Right atrium auricular region (tissue), 2 donors: ENCODE data around the gene EPHA4. TPM values are rescaled to one million over a fixed set of nuclear protein-coding genes. Genes with fewer than 3 reads are reported as not detected.

ENCODE experiments used
- DNase-seq: peaks from one replicate; pipeline ENCODE4 v3.0.0-alpha.2; 2019; ENCODE audit warnings: low spot score
- H3K27ac ChIP-seq, 2 donors: fragments of 200-600 bp; sonication (generic); 1 replicate in 1 of 2; 2 replicates in 1 of 2; pipeline ENCODE4 v1.5.1; 2016 to 2019
- H3K27me3 ChIP-seq, 2 donors: fragments of 200-600 bp; sonication (generic); one replicate each; pipeline versions ENCODE4 v1.5.1 to v1.6.0; 2017 to 2019
- H3K36me3 ChIP-seq: fragments of 200-600 bp; sonication (generic); one replicate; pipeline ENCODE4 v1.5.1; 2016
- H3K4me1 ChIP-seq, 2 donors: fragments of 200-600 bp; sonication (generic); one replicate each; pipeline versions ENCODE4 v1.5.1 to v1.6.0; 2017 to 2019
- H3K4me3 ChIP-seq, 2 donors: fragments of 200-600 bp; sonication (generic); 1 replicate in 1 of 2; 2 replicates in 1 of 2; pipeline ENCODE4 v1.5.1; 2017 to 2019; ENCODE audit warnings: mild to moderate bottlenecking in 1 of 2, moderate library complexity in 1 of 2
- H3K9me3 ChIP-seq, 2 donors: fragments of 200-600 bp; sonication (generic); one replicate each; pipeline ENCODE4 v1.5.1; 2019
- CTCF ChIP-seq, 2 donors: fragments of 200-600 bp; sonication (generic); IDR thresholded peaks; one replicate each; pipeline ENCODE4 v1.5.1; 2019; ENCODE audit warnings: antibody characterized with exemption in 2 of 2
- total RNA-seq, 2 donors: library from RNA; depleted of rRNA; stranded (reverse); fragments of >200 nt; gene quantifications; one replicate each; pipeline ENCODE4 v1.1.0, GENCODE V29; 2016

The EPHA4 gene
- total RNA-seq, 2 donors from 2014 or later: 74.2 to 107 TPM

GRCh38 chr2:221529177-221529942, 42.7 kb downstream of the EPHA4 start:
- TF ChIP-seq CTCF (IDR thresholded peaks at IDR 0.05): no peak
- Histone ChIP-seq H3K9me3 (no peaks in the 10 kb centered on the region), H3K4me3 (no peak overlapping the region), H3K4me1 (peaks cover 0 to 80% of the 10 kb centered on the region in 2 donors), H3K27me3 (no peaks in the 10 kb centered on the region), H3K36me3 (no peaks in the 10 kb centered on the region), H3K27ac (peak overlapping the region; percentile 12 to 64)
- no peak for DNase-seq

- no peaks in the 10 kb centered on the region for H3K36me3 ChIP-seq
- H3K4me3 ChIP-seq: no peak overlapping the region
- no peak for DNase-seq
- H3K4me1 ChIP-seq: peaks cover 0 to 70% of the 10 kb centered on the region in 2 donors
- H3K9me3 ChIP-seq: no peaks in the 10 kb centered on the region
- peak overlapping the region; percentile 61 to 64 for H3K27ac ChIP-seq
- no peaks in the 10 kb centered on the region for H3K27me3 ChIP-seq
- no peak for TF ChIP-seq CTCF (IDR thresholded peaks at IDR 0.05)
Measured at GRCh38 chr2:221527776-221528309, 44.3 kb downstream of the EPHA4 start.

GRCh38 chr2:221524158-221524557, 47.9 kb downstream of the EPHA4 start:
- H3K27ac ChIP-seq: no peak overlapping the region
- H3K9me3 ChIP-seq: no peaks in the 10 kb centered on the region
- no peak overlapping the region for H3K4me3 ChIP-seq
- H3K4me1 ChIP-seq: peaks cover 0 to 53% of the 10 kb centered on the region in 2 donors
- no peaks in the 10 kb centered on the region for H3K36me3 ChIP-seq
- DNase-seq: no peak
- no peak for TF ChIP-seq CTCF (IDR thresholded peaks at IDR 0.05)
- H3K27me3 ChIP-seq: no peaks in the 10 kb centered on the region

GRCh38 chr2:221521233-221521845, 50.8 kb downstream of the EPHA4 start:
- Histone ChIP-seq H3K9me3 (no peaks in the 10 kb centered on the region), H3K27ac (no peak overlapping the region), H3K36me3 (no peaks in the 10 kb centered on the region), H3K4me1 (peaks cover 0 to 58% of the 10 kb centered on the region in 2 donors), H3K27me3 (no peaks in the 10 kb centered on the region), H3K4me3 (no peak overlapping the region)
- no peak for DNase-seq
- TF ChIP-seq CTCF (IDR thresholded peaks at IDR 0.05): no peak

- Histone ChIP-seq H3K36me3 (no peaks in the 10 kb centered on the region), H3K4me1 (peaks cover 0 to 63% of the 10 kb centered on the region in 2 donors), H3K27me3 (no peaks in the 10 kb centered on the region), H3K4me3 (no peak overlapping the region), H3K9me3 (no peaks in the 10 kb centered on the region), H3K27ac (peak overlapping the region in 1 of 2 donors; percentile 72)
- DNase-seq: no peak
- no peak for TF ChIP-seq CTCF (IDR thresholded peaks at IDR 0.05)
Measured at GRCh38 chr2:221518935-221519625, 53.0 kb downstream of the EPHA4 start.
